Gastroesophageal sphincter (tissue), 3 donors: ENCODE data around the gene GALNT18.

Experiments
- CTCF ChIP-seq, 4 experiments: fragments of 200-600 bp in 2 of 4; fragments of 450-650 bp in 2 of 4; sonication (generic) in 1 of 4; IDR thresholded peaks; one replicate each; pipeline ENCODE4 v1.5.1; 2017 to 2019; ENCODE audit warnings: antibody characterized with exemption in 4 of 4, mild to moderate bottlenecking in 2 of 4, moderate library complexity in 2 of 4
- EP300 ChIP-seq: sonication (generic); formaldehyde crosslinking; IDR thresholded peaks from one replicate; pipeline ENCODE4 v1.6.1; 2017; ENCODE audit warnings: antibody characterized with exemption, mild to moderate bottlenecking
- POLR2A ChIP-seq, 2 donors: fragments of 450-650 bp; IDR thresholded peaks; one replicate each; pipeline ENCODE4 v1.6.1; 2017; ENCODE audit warnings: antibody characterized with exemption in 2 of 2, mild to moderate bottlenecking in 2 of 2, moderate library complexity in 1 of 2
- POLR2AphosphoS5 ChIP-seq: sonication (generic); formaldehyde crosslinking; IDR thresholded peaks from one replicate; pipeline ENCODE4 v1.6.1; 2017; ENCODE audit warnings: antibody characterized with exemption

DNA sequence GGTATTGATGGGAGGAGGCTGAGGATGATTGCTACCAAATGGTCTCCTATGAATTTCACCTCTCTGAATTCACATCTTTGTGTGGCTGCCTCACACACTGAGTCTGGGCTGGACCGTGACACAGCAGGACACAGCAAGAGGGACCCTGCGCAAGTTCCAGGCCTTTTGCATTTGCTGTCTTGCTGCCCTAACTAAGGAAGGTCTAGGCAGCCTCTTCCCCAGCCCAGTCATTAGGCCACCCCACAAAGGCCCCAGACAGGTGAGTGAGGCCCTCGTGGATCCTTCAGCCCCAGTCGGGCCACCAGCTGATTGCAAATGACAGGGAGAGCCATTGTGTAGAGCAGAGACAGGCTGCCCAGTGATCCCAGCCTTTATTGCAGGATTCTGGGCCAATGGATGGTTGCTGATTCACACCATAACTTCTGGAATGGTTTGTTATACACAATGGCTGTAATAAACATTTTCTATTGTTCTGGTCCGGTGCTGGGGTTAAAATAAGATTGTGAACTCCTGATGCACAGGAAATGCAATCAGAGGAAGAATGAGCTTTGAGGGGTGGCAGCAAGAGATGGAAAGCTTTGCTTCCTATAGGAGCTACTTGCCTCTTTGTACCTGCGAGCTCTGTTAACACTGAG, 240.2 kb downstream of the GALNT18 start:
- TF ChIP-seq POLR2A (IDR thresholded peaks at IDR 0.05), result no peak
- TF ChIP-seq CTCF (IDR thresholded peaks at IDR 0.05), result no peak
- no peak for TF ChIP-seq EP300
- no peak for TF ChIP-seq POLR2AphosphoS5
